ENCODE measurements around the gene DCAF7. TPM values are rescaled to one million over a fixed set of nuclear protein-coding genes. Genes with fewer than 3 reads are reported as not detected.

The DCAF7 gene
- total RNA-seq, 1 donor from 2014 or later, result 93.8 TPM

DNA sequence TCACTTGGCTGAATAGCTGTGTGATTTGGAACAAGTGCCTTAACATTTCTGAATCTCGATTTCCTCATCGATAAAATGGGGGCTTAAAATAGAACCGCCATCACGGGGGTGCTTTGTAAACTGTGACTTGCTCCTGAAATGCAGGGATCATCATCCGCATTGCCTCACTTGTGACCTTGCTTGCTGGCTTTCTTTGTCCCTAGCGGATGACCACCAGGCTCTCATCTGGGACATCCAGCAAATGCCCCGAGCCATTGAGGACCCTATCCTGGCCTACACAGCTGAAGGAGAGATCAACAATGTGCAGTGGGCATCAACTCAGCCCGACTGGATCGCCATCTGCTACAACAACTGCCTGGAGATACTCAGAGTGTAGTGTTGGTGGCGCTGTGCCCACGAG, 38.5 kb downstream of the DCAF7 start:
- H3K36me3 ChIP-seq, result peaks cover 91% of the 10 kb centered on the region

DNA sequence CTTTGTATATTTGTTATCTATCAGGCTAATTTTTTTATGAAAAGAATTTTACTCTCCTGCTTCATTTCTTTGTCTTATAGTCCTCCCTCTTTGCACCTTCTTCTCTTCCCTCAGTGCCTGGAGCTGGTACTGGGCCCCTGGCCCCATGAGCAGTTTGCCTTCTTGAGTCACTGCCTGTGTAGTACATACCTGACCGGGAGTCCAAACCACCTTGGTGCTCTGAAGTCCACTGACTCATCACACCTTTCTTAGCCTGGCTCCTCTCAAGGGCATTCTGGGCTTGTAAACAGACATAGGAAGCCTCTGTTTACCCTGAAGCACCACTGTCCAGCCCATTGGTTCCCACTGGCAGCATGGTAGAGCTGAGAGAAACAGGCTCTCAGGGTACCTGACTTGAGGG, 39.4 kb downstream of the DCAF7 start:
- Histone ChIP-seq H3K9me3 (no peaks in the 10 kb centered on the region), H3K27me3 (ENCODE audit: low read depth) (no peaks in the 10 kb centered on the region), H3K4me3 (no peak overlapping the region), H3K36me3 (peaks cover 91% of the 10 kb centered on the region), H3K27ac (no peak overlapping the region), H3K4me1 (no peaks in the 10 kb centered on the region)
- TF ChIP-seq, protein P1, sequence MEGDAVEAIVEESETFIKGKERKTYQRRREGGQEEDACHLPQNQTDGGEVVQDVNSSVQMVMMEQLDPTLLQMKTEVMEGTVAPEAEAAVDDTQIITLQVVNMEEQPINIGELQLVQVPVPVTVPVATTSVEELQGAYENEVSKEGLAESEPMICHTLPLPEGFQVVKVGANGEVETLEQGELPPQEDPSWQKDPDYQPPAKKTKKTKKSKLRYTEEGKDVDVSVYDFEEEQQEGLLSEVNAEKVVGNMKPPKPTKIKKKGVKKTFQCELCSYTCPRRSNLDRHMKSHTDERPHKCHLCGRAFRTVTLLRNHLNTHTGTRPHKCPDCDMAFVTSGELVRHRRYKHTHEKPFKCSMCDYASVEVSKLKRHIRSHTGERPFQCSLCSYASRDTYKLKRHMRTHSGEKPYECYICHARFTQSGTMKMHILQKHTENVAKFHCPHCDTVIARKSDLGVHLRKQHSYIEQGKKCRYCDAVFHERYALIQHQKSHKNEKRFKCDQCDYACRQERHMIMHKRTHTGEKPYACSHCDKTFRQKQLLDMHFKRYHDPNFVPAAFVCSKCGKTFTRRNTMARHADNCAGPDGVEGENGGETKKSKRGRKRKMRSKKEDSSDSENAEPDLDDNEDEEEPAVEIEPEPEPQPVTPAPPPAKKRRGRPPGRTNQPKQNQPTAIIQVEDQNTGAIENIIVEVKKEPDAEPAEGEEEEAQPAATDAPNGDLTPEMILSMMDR (IDR thresholded peaks at IDR 0.05), result no peak
- ATAC-seq, result no peak
- DNase-seq, result no peak
- intact Hi-C loops (cut with DNase I), result no loop called here

More for the DNA sequence above, 38.5 kb downstream of the DCAF7 start:
- Histone ChIP-seq H3K4me3 (no peak overlapping the region), H3K9me3 (no peaks in the 10 kb centered on the region), H3K27me3 (ENCODE audit: low read depth) (no peaks in the 10 kb centered on the region), H3K27ac (no peak overlapping the region), H3K4me1 (no peaks in the 10 kb centered on the region)
- ATAC-seq (no peak), DNase-seq (no peak)
- TF ChIP-seq, protein P1 (IDR thresholded peaks at IDR 0.05), result no peak
- intact Hi-C loops (cut with DNase I), result no loop called here

DNA sequence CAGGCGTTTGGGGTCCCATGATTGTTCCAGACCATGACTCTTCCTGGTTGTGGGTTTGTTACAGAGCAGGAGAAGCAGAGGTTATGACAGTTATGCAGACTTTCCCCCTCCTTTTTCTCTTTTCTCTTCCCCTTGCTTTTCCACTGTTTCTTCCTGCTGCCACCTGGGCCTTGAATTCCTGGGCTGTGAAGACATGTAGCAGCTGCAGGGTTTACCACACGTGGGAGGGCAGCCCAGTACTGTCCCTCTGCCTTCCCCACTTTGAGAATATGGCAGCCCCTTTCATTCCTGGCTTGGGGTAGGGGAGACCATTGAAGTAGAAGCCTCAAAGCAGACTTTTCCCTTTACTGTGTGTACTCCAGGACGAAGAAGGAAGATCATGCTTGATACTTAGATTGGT, 42.5 kb downstream of the DCAF7 start:
- H3K4me1 ChIP-seq, result no peaks in the 10 kb centered on the region
- no peak overlapping the region for H3K4me3 ChIP-seq
- TF ChIP-seq, protein P1 (IDR thresholded peaks at IDR 0.05), result no peak
- H3K27ac ChIP-seq, result no peak overlapping the region
- H3K9me3 ChIP-seq, result no peaks in the 10 kb centered on the region
- intact Hi-C loops (cut with DNase I), result no loop called here
- ATAC-seq (no peak), DNase-seq (no peak)
- no peaks in the 10 kb centered on the region for H3K27me3 ChIP-seq (ENCODE audit: low read depth)
- H3K36me3 ChIP-seq, result peaks cover 65% of the 10 kb centered on the region

DNA sequence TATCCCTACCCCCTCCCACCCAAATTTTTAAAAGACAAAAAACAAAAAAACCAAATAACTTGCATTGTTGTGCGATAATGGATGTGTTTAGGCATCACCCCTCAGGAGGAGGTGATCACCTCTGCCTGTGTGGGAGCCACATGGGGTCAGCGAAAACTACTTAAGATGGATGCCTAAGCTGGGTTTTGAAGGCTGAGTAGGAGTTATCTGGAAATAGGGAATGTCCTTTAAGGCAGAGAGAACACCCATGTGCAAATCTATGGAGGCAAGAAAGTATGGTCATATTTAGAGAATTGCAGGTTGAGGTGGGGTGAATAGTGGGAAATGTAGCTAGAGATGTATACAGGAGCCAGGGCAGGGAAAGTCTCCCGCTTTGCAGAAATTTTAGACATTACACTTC, 44.9 kb downstream of the DCAF7 start:
- DNase-seq (no peak), ATAC-seq (no peak)
- Histone ChIP-seq H3K27me3 (ENCODE audit: low read depth) (no peaks in the 10 kb centered on the region), H3K9me3 (no peaks in the 10 kb centered on the region), H3K27ac (no peak overlapping the region), H3K4me3 (no peak overlapping the region), H3K36me3 (peaks cover 42% of the 10 kb centered on the region), H3K4me1 (peaks cover 5% of the 10 kb centered on the region)
- intact Hi-C loops (cut with DNase I), result no loop called here
- TF ChIP-seq, protein P1 (IDR thresholded peaks at IDR 0.05), result no peak

DNA sequence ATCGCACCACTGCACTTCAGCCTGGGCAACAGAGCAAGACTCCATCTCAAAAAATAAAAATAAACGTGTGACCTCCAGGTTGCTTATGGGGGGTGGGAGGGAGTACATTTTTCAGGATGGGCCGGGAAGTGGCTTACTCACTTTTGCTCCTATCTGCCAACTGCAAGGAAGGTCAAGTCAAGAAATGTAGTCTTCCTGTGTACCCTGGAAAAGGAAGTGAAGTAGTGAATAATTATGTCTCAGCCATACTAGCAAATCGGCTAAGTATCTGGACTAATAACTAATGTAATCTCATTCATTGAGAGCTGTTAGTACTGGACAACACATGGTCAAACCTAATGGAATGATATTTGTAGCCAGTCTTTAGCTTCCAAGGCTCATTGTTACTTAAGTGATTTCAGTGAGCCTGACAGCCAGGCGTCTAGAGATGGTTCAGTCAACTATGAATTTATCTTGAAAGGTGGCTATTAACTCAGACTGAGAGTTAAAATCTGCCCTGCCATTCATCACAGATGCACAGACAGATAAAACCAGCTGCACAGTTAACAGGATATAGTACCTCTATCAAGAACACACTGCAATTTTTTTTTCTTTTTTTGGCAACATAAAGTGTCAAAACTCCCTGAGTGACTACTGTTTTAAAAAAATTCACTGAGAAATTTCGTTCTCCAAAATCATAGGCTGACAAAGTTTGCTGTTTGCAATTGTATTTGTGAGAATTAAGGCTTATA, 46.7 kb downstream of the DCAF7 start:
- peaks cover 23% of the 10 kb centered on the region for H3K36me3 ChIP-seq
- H3K9me3 ChIP-seq, result no peaks in the 10 kb centered on the region
- peaks cover 17% of the 10 kb centered on the region for H3K4me1 ChIP-seq
- DNase-seq, result no peak
- TF ChIP-seq, protein P1 (IDR thresholded peaks at IDR 0.05), result no peak
- intact Hi-C loops (cut with DNase I), result no loop called here
- ATAC-seq, result no peak
- H3K27ac ChIP-seq, result no peak overlapping the region
- no peaks in the 10 kb centered on the region for H3K27me3 ChIP-seq (ENCODE audit: low read depth)
- H3K4me3 ChIP-seq, result no peak overlapping the region
